Esophagus squamous epithelium (tissue), 4 donors: ENCODE measurements around the gene C12orf42.

Experiments used
- POLR2A ChIP-seq, 4 donors: fragments of 450-650 bp; IDR thresholded peaks; one replicate each; pipeline ENCODE4 v1.6.1; 2017; ENCODE audit warnings: antibody characterized with exemption in 4 of 4, mild to moderate bottlenecking in 4 of 4, moderate library complexity in 3 of 4
- TF ChIP-seq, protein P1 (sequence below), 6 experiments: fragments of 450-650 bp in 4 of 6; fragments of 200-600 bp in 2 of 6; sonication (generic) in 2 of 6; IDR thresholded peaks; one replicate each; pipeline ENCODE4 v1.5.1; 2016 to 2019; ENCODE audit warnings: antibody characterized with exemption in 6 of 6, mild to moderate bottlenecking in 4 of 6, moderate library complexity in 4 of 6

GRCh38 chr12:103353913-103354312 lies 141.9 kb downstream of the C12orf42 start:
- TF ChIP-seq, protein P1, sequence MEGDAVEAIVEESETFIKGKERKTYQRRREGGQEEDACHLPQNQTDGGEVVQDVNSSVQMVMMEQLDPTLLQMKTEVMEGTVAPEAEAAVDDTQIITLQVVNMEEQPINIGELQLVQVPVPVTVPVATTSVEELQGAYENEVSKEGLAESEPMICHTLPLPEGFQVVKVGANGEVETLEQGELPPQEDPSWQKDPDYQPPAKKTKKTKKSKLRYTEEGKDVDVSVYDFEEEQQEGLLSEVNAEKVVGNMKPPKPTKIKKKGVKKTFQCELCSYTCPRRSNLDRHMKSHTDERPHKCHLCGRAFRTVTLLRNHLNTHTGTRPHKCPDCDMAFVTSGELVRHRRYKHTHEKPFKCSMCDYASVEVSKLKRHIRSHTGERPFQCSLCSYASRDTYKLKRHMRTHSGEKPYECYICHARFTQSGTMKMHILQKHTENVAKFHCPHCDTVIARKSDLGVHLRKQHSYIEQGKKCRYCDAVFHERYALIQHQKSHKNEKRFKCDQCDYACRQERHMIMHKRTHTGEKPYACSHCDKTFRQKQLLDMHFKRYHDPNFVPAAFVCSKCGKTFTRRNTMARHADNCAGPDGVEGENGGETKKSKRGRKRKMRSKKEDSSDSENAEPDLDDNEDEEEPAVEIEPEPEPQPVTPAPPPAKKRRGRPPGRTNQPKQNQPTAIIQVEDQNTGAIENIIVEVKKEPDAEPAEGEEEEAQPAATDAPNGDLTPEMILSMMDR (IDR thresholded peaks at IDR 0.05): no peak
- TF ChIP-seq POLR2A (IDR thresholded peaks at IDR 0.05): no peak
